GM12892 (cell line): ENCODE data around the gene CARF.

Experiments used
- POLR2A ChIP-seq: IDR thresholded peaks from 2 replicates; pipeline ENCODE4 v1.6.1; 2011; ENCODE audit warnings: low read depth, low read length, control low read depth
- POLR2AphosphoS5 ChIP-seq: IDR thresholded peaks from 2 replicates; pipeline ENCODE4 v1.6.1; 2011; ENCODE audit warnings: low read depth, low read length, control low read depth
- TAF1 ChIP-seq: IDR thresholded peaks from 2 replicates; pipeline ENCODE4 v1.6.1; 2011; ENCODE audit warnings: low read depth, mild to moderate bottlenecking, control low read depth, low read length, borderline replicate concordance

DNA sequence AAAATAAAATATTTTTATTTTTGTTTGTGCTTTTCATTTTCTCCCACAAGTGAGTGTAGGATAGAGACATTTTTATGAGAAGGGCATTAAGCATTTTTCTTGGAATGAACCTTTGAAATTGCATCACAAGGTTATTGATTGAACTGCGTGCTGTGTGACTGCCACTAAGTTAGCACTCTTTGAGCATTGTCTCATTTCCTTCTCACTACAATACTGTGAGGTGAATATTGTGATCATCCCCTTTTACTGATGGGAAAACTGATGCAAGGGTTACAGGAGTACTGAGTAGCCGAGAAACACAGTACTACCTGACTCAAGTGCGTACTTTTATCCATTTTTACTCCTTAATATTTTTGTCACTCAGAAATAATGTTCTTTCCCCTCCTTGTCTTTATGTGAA is 104.6 kb downstream of the CARF start:
- TF ChIP-seq POLR2AphosphoS5 = no peak
- no peak for TF ChIP-seq TAF1
- no peak for TF ChIP-seq POLR2A
